Vagina (tissue), 2 donors: ENCODE data around the gene DAPP1. TPM values are rescaled to one million over a fixed set of nuclear protein-coding genes. Genes with fewer than 3 reads are reported as not detected.
"Not testable (repeated sequence)": the region's sequence is repeated elsewhere in the genome, so short reads cannot be mapped to it uniquely, and the experiment has no call there.

Experiments
- DNase-seq, 2 donors: peaks; one replicate each; pipeline ENCODE4 v3.0.0-alpha.2; 2017; ENCODE audit errors: extremely low spot score in 2 of 2
- H3K27ac ChIP-seq: fragments of 200-600 bp; sonication (generic); one replicate; pipeline ENCODE4 v1.5.1; 2019
- H3K27me3 ChIP-seq: fragments of 200-600 bp; sonication (generic); one replicate; pipeline ENCODE4 v1.5.1; 2019
- H3K36me3 ChIP-seq, 2 donors: fragments of 200-600 bp; sonication (generic); one replicate each; pipeline ENCODE4 v1.5.1; 2017 to 2019
- H3K4me1 ChIP-seq: fragments of 200-600 bp; sonication (generic); one replicate; pipeline ENCODE4 v1.5.1; 2019
- H3K4me3 ChIP-seq, 2 donors: fragments of 200-600 bp; sonication (generic); 1 replicate in 1 of 2; 2 replicates in 1 of 2; pipeline ENCODE4 v1.5.1; 2016 to 2019
- H3K9me3 ChIP-seq: fragments of 200-600 bp; sonication (generic); one replicate; pipeline ENCODE4 v1.5.1; 2019
- CTCF ChIP-seq, 3 experiments: fragments of 450-650 bp in 2 of 3; fragments of 200-600 bp in 1 of 3; sonication (generic) in 1 of 3; IDR thresholded peaks; one replicate each; pipeline ENCODE4 v1.5.1; 2017 to 2019; ENCODE audit warnings: antibody characterized with exemption in 3 of 3, mild to moderate bottlenecking in 2 of 3, moderate library complexity in 2 of 3
- POLR2A ChIP-seq, 2 donors: fragments of 450-650 bp; IDR thresholded peaks; one replicate each; pipeline ENCODE4 v1.6.1; 2017; ENCODE audit warnings: antibody characterized with exemption in 2 of 2, mild to moderate bottlenecking in 2 of 2, moderate library complexity in 2 of 2
- POLR2AphosphoS5 ChIP-seq, 2 donors: sonication (generic); formaldehyde crosslinking; IDR thresholded peaks; one replicate each; pipeline ENCODE4 v1.9.0; 2017; ENCODE audit warnings: antibody characterized with exemption in 2 of 2, mild to moderate bottlenecking in 2 of 2, low read depth in 1 of 2; ENCODE audit not compliant: insufficient read depth in 1 of 2
- intact Hi-C: fragments of 100-400 bp; cut with DNase I; formaldehyde crosslinking; loops from one replicate; pipeline ENCODE4 v1.15.1; 2023
- total RNA-seq: library from RNA; depleted of rRNA; stranded (reverse); fragments of >200 nt; gene quantifications from one replicate; pipeline ENCODE4 v1.2.3, GENCODE V29; 2016

The DAPP1 gene
- 22.6 TPM for total RNA-seq

GRCh38 chr4:99816545-99817308 is at the start of gene DAPP1:
TSS of gene DAPP1 (plus strand) at chr4:99816827. CDS start at chr4:99816914, 87 bp downstream.
- intact Hi-C loops = no loop called here
- peak within 1 kb of the TSS; percentile 27 for H3K27ac ChIP-seq

GRCh38 chr4:99770842-99771241 is 45.8 kb upstream of the DAPP1 start:
- H3K27me3 ChIP-seq, H3K36me3 ChIP-seq, H3K4me1 ChIP-seq, DNase-seq, H3K9me3 ChIP-seq, H3K4me3 ChIP-seq, intact Hi-C loops, H3K27ac ChIP-seq: not testable (repeated sequence)

More at GRCh38 chr4:99816545-99817308, at the start of gene DAPP1:
- peaks cover 6% of the 10 kb centered on the region for H3K4me1 ChIP-seq
- no peak for DNase-seq
- H3K27me3 ChIP-seq = no peaks in the 10 kb centered on the region
- H3K4me3 ChIP-seq = peak within 1 kb of the TSS in 1 of 2 donors; percentile 39
- TF ChIP-seq POLR2AphosphoS5 (IDR thresholded peaks at IDR 0.05; ENCODE audit: insufficient read depth in 1 of 2, low read depth in 1 of 2) (peak in 1 of 2 donors; percentile 37), CTCF (IDR thresholded peaks at IDR 0.05) (no peak)
- no peaks in the 10 kb centered on the region for H3K36me3 ChIP-seq
- no peaks in the 10 kb centered on the region for H3K9me3 ChIP-seq

GRCh38 chr4:99783940-99784339 is 32.7 kb upstream of the DAPP1 start:
- H3K4me3 ChIP-seq = no peak overlapping the region
- no peaks in the 10 kb centered on the region for H3K36me3 ChIP-seq
- H3K27ac ChIP-seq = no peak overlapping the region
- H3K9me3 ChIP-seq = no peaks in the 10 kb centered on the region
- no peaks in the 10 kb centered on the region for H3K27me3 ChIP-seq
- TF ChIP-seq POLR2A (IDR thresholded peaks at IDR 0.05) = no peak
- no peak for TF ChIP-seq POLR2AphosphoS5 (IDR thresholded peaks at IDR 0.05; ENCODE audit: insufficient read depth in 1 of 2, low read depth in 1 of 2)
- TF ChIP-seq CTCF (IDR thresholded peaks at IDR 0.05) = no peak
- intact Hi-C loops = no loop called here
- no peaks in the 10 kb centered on the region for H3K4me1 ChIP-seq
- DNase-seq = no peak

GRCh38 chr4:99784842-99785241 is 31.8 kb upstream of the DAPP1 start:
- Histone ChIP-seq H3K27me3 (no peaks in the 10 kb centered on the region), H3K4me3 (no peak overlapping the region), H3K4me1 (no peaks in the 10 kb centered on the region), H3K27ac (no peak overlapping the region), H3K36me3 (no peaks in the 10 kb centered on the region), H3K9me3 (no peaks in the 10 kb centered on the region)
- intact Hi-C loops = no loop called here
- TF ChIP-seq POLR2AphosphoS5 (IDR thresholded peaks at IDR 0.05; ENCODE audit: insufficient read depth in 1 of 2, low read depth in 1 of 2) (no peak), CTCF (IDR thresholded peaks at IDR 0.05) (no peak), POLR2A (IDR thresholded peaks at IDR 0.05) (no peak)
- no peak for DNase-seq

- no peak overlapping the region for H3K4me3 ChIP-seq
- no peaks in the 10 kb centered on the region for H3K27me3 ChIP-seq
- TF ChIP-seq POLR2AphosphoS5 (IDR thresholded peaks at IDR 0.05; ENCODE audit: insufficient read depth in 1 of 2, low read depth in 1 of 2) = no peak
- no peak overlapping the region for H3K27ac ChIP-seq
- H3K4me1 ChIP-seq = no peaks in the 10 kb centered on the region
- H3K9me3 ChIP-seq = no peaks in the 10 kb centered on the region
- intact Hi-C loops = no loop called here
- no peaks in the 10 kb centered on the region for H3K36me3 ChIP-seq
- no peak for DNase-seq
Observed at GRCh38 chr4:99790796-99791617, 25.6 kb upstream of the DAPP1 start.
